ENCODE measurements around the gene RSPRY1.

RSPRY1 gene

DNA sequence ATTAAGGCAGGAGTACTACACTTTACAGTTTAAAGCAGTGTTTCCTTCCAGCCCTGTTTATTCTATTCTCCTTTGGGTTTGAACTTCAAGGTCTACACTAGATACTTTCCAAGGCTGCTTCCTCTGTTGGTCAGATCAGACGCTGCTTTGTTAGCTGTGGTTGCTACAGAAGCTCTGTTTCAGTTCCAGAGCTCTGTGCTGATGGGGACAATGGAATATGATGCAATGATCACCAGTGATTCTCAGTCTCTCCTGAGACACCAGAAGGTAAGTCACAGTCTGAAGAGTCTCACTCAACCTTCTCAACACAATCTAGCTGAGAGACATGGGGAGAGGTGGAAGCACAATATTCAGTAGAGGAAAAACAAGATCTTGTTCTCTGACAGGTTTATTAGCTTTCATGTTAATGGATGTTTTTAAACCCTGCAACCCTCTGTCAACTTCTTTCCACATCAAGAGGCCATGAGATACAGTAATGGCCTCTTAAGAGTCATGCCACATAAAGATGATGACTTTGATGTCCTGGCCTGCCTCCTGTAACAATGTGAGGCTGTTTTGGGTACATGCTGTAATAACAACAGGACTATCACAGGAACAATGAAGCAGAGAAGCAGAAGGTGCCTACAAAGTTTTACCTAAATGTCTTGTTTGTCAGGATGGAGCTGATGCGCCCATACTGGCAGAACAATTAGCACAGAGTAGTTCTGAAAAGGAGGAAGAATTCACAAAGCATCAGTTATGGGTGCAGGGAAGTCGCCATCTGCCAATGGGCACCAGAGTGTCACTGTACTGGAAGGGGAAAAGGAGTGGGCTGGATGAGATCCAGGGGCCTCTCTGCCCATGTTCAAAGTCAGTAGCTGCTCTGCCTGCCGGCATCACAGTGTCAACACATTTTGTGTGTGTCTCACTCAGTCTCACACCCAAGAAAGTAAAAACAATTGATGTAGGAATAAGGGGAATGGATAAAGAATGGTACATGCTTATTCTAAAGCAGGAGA lies 33.7 kb upstream of the RSPRY1 start:
- no peak for DNase-seq

DNA sequence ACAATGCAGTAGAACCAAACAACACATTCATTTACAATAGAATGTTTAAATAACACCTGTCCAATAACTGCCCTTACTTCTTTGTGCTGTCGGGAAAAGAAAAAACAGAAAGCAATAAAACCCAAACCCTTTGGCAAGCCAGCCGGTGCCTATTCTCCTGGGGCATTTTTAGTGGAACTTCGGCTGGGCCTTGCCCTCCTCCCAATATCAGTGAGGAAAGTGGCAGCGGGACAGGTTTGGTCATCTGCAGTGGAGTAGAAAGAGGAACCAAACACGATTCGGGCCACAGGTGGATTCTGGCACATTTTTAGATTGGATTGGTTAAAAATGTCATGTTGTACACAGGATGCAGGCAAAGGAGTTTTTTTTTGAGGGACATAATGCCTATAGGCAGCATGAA lies 32.3 kb upstream of the RSPRY1 start:
- DNase-seq: no peak

DNA sequence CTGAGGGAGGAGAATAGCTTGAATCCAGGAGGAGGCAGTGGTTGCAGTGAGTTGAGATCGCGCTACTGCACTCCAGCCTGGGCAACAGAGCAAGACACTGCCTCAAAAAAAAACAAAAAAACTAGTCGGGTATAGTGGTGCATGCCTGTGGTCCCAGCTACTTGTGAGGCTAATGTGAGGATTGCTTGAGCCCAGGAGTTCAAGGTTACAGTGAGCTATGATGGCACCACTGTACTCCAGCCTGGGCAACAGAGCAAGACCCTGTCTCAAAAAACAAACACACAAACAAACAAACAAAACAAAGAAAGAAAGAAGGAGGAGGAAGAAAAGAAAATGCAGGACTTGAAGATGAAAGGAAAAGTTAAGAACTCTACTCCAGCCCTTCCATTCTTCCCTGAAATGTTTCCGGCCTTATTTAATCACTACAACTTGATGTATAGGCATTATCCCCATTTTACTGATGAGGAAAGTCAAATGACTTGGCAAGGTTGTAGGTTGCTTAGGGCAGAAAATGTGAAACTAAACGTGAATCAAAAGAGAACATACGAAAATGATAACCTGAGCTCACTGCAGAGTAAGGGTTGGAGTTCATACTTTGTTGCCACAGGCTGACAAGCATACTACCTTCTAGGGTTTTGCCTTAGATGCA lies 30.3 kb upstream of the RSPRY1 start:
- DNase-seq: no peak

DNA sequence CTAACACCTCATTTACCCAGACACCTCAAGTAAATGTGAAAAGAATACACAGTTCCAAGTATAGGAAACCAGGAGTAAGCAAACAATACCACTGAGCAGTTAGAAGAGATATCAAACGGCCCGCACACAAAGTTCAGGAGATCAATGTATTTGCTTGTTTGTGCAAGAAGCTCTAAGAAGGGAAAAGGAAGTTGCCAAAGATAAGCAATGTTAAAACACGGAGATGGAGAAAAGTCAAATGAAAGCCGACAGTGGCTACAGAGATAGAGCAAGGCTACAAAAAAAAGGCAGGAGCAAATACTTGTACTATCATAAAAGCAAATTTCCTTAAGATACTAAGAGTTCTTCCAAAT lies 29.8 kb upstream of the RSPRY1 start:
- no peak for DNase-seq

DNA sequence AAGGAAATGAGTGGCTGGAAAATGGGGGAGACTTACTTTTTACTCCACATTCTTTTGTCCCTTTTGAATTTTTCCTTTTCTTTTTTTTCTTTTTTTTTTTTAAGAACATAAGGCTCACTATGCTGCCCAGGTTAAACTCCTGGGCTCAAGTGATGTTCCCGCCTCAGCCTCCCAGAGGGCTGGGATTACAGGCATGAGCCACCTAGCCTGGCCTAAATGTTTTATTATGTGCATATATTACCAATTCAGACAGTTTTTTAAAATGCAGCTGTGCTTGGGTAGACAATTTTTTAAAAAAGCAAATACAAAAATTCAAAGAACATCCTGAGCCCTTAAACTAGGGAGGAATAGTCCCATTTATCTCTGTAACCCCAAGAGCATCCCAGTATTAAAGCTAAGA lies 28.6 kb upstream of the RSPRY1 start:
- no peak for DNase-seq

DNA sequence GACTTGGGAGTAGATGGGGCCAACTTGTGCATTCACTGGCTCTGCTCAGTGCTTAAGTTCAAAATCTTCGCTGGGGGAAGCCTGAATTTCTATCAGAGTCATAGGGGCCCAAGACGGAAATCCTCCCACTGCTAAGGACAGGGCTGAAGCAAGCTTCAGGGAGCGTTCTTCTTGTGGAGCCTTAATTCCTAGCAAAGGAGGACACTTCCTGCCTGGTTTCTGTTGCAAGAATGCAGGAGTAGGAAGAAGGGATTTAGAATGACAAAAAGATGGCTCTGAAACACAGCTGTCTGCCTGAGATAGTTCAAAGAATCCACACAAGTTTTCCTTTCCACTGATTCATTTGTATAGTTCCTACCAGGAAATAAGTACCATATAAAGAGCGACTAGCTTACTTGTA lies 26.7 kb upstream of the RSPRY1 start:
- no peak for DNase-seq

DNA sequence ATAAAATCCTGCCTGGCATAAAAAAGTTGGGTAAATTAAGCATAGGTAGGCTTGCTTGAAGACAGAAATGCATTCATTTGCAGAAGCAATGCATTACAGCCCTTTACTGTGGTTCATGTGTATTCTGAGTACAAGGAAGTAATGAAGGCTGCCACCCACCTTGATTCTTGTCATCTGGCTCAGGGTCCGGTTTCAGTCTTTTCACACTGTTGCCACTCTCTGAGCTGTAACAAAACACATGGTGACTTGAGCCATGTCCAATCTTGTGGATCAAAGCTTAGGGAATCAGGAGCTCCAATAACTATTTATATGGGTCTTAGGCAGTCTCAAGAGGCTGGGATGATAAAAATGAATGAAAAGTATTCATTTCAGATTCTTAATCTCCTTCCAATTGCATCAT lies 22.3 kb upstream of the RSPRY1 start:
- no peak for DNase-seq

DNA sequence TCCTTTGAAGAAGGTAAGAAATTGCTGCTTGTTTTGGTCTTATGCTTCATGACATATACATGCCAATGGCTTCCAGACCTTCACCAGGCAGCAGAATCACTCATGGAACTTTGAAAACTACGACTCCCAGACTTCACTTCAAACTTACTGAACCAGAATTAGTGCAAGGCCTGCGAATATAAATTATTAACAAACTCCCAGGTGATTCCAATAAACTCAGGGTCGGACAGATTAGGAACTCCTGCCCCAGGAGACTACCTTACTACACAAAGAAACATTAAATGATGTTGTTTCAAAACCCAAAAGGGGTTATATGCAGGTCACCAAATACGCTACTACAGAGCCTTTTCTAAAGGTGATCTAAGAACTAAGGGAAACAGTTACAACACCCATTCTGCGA lies 20.6 kb upstream of the RSPRY1 start:
- no peak for DNase-seq

DNA sequence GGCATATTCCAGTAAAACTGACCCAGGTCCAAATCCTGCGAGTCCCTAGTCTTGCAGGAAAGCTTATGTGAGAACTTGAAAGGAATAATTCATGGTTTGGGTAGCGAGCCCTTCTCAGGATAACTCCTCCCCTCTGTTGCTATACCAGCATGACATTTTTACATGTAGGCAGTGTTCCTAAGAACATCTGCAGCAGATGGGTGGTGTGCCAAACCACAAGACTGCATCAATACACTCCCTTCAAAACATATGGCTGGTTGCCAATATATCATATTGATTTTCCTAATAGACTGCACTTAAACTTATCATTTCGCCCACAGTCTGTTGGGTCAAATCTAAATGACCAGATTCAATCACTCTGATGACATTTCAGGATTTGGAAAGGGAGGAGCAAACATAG lies 20.2 kb upstream of the RSPRY1 start:
- DNase-seq: no peak

DNA sequence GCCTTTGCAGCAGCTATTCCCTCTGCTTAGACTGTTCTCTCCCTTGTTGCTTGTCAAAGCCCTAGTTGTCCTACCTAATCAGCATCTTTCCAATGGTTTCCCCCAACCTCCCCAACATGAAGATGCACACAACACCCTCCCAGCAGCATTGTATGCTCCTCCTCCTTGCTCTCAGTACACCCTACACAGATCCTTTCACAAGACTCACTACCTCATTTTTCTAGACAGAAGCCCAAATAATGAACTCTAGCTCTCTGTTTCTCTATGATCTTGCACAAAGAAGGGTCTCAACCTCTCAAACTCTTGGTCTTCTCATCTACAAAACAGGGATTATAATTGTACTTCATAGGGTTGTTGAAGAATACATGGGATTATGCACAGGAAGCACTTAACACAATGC lies 19.7 kb upstream of the RSPRY1 start:
- DNase-seq: no peak

DNA sequence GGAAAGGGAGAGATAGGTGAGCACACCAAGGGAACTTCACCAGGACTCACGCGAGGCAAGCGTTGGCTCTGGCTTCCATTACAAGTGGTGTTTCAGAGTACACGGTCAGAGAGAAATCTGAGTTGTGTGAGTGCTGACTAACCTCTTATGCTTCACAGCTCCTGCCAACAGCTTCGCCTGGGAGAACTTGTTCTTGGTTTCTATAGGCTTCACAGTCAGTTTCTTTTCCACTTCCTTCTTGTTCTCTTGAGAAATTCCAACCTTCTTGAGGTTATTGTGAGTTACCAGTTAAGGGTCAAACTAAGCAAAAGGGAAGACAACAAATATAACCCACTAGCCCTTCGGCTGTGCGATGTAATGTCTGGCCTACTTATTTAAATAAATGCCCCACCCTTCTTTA lies 19.2 kb upstream of the RSPRY1 start:
- DNase-seq: no peak

DNA sequence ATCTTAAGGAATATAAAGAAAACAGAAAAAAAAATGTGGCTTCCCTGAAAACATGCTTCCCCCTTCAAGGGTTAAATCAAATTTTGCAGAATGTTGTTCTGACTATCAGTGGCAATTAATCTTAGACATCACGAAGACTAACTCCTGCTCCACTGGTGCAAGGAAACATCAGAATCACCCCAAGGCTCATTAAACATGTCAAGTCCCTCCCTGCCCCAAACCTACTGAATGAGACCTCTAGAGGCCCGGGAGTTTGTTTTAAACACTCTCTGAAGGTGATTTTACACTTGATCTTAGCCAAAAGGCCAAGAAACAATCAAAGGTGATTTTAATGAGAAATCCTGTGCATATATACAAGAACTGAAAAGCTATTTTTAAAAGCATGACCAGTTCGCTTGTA lies 18.6 kb upstream of the RSPRY1 start:
- DNase-seq: no peak

DNA sequence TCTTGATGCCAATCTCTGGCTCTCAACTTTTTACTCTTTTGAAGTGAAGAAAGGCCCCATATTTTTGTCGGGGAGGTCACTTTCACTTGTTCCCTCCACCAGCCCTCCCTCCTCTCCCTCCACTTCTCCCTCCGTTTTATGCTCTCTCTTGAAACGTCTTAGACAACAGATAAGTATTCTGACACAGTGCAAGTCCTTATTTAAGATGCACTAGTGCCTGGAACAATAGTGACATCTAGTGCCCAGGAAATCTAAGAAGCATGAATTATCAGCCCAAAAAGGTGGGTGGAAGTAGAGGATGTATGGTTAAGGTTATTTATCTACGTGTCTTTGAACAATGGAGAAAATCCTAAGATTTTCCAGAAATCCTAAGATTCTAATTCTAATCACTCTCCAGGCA lies 18.2 kb upstream of the RSPRY1 start:
- DNase-seq: peak; percentile 56

DNA sequence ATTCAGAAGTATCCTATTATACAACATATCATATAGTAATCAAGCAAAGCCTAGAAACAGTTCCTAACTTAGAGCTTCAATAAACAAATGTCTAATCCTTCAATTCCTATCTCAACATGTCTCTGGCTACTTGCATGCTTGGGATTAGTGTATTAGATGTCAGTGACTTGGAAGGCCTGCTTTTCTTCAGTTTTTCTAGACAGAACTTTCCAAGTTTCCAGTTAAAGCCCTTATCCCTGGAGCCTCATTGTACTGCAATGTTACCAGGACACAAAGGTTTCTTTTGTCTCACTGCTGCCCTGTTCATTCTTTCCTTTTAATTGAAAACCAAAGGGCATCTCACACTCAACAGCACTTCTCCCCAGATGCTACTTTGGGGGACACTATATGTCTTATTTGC lies 16.8 kb upstream of the RSPRY1 start:
- no peak for DNase-seq

DNA sequence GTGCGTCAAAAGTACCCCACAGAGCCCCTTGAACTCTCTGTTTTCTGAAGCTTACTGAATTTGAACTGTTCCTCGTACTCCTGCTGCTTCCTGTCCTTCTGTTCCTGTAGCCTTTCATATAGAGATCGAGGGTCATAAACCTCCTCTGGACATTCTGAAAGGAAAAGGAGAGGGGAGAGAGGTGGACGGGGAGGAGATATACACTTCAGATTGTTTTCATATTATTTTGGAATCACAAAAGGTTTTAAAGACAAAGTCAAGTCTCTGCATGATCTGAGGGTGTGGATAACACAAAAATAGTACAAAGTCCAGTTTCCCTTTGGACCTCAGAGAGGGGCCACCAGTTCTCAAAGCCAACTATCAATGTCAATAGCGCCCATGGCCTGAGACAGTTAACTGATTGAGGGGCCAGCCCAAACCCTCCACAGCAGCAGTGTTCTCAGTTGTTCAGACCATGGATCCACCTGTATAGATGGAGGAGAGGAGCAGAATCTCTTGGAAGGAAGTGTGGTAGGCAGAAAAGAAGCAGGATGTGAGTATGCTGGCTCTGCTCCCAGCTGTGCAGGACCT lies 13.3 kb upstream of the RSPRY1 start:
- no peak for DNase-seq

DNA sequence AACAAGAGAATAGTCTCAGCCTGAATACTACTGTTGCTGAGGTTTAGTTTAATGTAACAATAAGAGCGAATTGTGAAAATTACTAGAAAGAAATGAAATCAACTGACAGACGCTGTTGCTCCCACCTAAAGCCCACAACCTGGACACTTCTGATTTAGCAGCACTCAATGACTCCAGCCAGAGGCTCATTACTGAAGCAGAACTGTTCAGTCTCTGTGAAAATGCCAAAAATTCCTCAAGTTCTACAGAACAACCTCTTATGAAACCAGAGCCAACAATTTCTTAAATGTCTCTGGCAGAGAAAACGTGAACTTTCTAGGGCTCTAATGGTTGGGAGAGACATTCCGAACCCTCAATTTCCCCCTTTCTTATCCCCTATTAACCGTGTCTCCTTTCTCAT lies 10.2 kb upstream of the RSPRY1 start:
- DNase-seq: no peak

DNA sequence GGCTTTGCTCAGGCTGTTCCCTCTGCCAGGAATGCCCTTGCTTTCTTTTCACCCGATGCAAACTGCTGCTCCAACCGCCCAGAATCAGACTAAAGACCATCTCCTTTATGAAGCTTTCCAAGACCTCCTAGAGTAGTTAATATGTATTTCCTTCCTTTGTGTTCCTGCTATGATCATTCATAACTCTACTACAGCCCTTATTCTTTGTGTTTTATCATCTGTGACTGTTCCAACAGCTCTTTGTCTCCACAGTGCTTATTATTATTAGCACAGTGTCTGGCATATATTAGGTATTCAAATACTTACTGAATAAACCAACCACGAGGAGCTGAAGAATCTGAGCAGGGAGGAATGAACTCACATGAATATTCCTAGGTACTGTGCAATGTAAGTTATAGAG lies 7.9 kb upstream of the RSPRY1 start:
- DNase-seq: no peak

DNA sequence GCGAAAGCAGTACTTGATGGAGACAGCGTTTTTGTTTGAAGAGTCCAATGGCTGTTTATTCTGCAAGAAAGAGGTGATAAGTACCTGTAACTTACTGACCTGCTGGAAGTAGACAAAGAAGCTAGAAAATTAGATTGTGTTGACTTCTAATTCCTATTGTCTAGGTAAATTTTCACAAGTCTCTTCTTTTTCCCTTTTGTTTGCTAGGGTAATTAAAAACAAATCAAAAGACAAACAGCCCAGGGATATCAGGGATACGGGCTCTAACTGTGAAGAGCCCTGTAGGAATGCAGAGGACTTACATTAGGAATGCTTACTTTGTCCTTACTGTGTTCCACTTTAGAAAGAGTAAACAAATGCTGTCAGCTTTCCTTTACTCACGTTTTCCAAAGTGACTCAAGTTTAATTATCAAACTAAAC lies 7.3 kb upstream of the RSPRY1 start:
- DNase-seq: no peak

DNA sequence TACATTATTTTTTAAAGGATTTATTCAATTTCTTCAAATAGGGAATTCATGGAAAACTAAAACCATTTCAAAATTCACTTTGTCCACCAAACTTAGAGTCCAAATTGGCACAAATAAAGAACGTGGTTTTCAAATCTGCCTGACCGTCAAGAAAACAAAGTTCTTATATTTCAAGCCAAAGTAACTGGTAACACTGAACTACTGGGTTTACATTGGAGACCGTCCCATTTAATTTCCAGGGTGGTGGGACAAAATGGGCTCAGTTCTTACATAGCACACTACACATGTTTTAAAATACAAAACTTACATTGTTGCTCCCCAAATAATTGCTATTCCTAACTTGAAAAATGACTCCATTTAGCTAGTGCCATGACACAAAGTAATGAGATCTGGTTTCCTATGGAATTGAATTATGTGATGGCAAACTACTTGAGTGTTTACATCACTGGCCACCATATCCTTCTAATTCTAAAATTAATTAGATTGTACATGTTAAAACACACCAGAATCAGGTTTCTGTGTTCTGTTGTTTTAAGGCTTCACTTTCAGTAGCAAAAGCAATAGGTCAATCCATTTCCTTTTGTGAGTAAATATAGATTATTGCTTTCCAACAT lies 6.8 kb upstream of the RSPRY1 start:
- no peak for DNase-seq

DNA sequence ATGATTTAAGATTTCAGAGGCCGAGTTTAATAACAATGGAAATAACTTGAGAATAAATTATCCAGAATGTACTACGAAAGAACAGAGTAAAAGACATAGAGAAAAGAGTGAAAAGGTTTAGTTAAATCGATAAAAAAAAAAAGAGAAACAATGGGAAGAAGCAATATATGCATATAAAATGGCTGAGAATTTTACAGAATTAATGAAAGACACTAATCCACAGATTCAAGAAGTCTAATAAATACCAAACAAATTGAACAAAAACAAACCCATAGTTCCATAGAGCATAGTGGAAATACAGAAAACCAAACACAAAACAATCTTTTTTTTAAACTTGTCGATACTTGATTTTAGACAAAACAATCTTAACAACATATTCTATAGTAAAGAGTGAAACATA lies 2.0 kb upstream of the RSPRY1 start:
- DNase-seq: no peak

DNA sequence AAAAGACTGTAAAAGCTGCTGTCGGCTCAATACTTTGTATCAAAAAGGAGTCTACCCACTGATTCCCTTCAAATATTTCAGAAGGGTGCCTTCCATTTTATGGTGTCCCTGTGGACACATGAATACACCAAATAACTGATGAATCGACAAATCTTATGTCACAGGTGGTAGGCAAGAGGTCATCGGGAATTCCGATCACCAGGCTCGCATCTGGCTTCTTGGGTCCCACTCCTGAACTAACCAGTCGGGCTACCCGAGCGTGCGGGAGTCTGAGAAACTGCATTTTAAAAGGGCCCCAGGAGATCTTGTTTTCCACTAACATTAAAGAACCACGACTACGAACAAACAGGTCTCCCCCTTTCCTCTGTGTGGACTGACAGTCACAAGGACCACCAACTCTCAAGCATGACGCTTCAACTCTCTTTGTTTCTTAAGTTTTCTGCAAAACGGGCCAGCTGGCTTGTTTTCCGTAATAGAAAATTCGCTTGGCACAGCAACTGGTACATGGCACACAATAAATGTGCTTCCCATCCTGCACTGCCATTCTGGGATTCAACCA lies 1.2 kb upstream of the RSPRY1 start:
- no peak for DNase-seq

DNA sequence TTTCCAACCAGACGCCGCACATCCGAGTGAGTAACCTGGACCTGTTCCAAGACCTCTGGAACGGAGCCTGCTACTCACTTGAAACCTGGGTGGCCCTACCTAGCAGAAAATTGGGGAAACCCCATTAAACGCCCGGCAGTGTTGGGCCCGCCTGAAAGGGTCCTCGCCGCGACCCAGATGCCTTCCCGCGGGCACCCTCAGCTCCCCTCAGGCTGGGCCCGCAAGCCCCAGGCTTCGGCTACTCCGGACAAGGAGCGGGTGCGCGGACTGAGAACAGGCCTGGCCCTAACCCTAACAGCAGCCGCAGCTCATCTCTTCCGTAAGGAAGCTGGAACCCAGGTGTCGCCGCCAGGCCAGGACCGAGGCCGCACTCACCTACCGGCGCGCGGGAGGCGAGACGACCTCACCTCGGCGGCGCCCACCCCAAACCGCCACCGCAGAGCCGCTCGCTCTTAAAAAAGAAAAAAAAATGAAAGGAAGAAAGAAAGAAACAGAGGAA lies 634 bp upstream of the RSPRY1 start:
- DNase-seq: no peak

Measured in NCI-H1436 (cell line).